HepG2 (cell line): ENCODE results near the gene RHOT1. TPM values are rescaled to one million over a fixed set of nuclear protein-coding genes. Genes with fewer than 3 reads are reported as not detected.
"Not testable (repeated sequence)": the region's sequence is repeated elsewhere in the genome, so short reads cannot be mapped to it uniquely, and the experiment has no call there.

Source experiments
- ATAC-seq: fragments of 200-7000 bp; cut with Tn5 transposase; 3 replicates; pipeline ENCODE4 v1.9.1; 2020; ENCODE audit warnings: mild to moderate bottlenecking, moderate library complexity
- BruUV-seq: library from RNA; stranded (reverse); fragments of 400-500 nt; replicated peaks from 2 replicates; lab custom pipeline; 2021; lab: Mats Ljungman, UMichigan
- CTCF ChIA-PET: fragments of 300-600 bp; formaldehyde crosslinking; extraction: SDS; loops from one replicate; lab custom pipeline; 2021; ENCODE audit warnings: low total read pairs, inconsistent platforms, low intra/inter-chr PET ratio; lab: Yijun Ruan, JAX
- POLR2A ChIA-PET: fragments of 350-600 bp; sonication (Branson Sonifier 250); formaldehyde crosslinking; loops from one replicate; lab custom pipeline; 2020; ENCODE audit warnings: antibody characterized with exemption, inconsistent platforms; lab: Yijun Ruan, JAX
- DNase-seq: peaks from one replicate; pipeline ENCODE4 v3.0.0-alpha.2; 2015; ENCODE audit warnings: low spot score
- FAIRE-seq: peaks from 3 replicates; lab custom pipeline; 2011; peaks lifted over from hg19 to GRCh38; lab: Jason Lieb, UNC
- H2AFZ ChIP-seq: one replicate; pipeline ENCODE4 v1.6.1; 2011; ENCODE audit warnings: low read length, inconsistent platforms
- H3K27ac ChIP-seq: fragments of 300-600 bp; 3 replicates; pipeline ENCODE4 v1.8.0; 2011; ENCODE audit warnings: mixed run types, mild to moderate bottlenecking, mixed read lengths, low read length, inconsistent platforms; ENCODE audit not compliant: insufficient read depth; ENCODE audit errors: extremely low read length
- H3K27me3 ChIP-seq, 2 experiments: fragments of 200-600 bp in 1 of 2; 2 replicates in 1 of 2; 3 replicates in 1 of 2; pipeline versions ENCODE4 v1.6.0 to v1.8.0; 2011; ENCODE audit warnings: low read length in 2 of 2, mild to moderate bottlenecking in 2 of 2, moderate library complexity in 2 of 2, inconsistent platforms in 1 of 2; ENCODE audit not compliant: insufficient read depth in 2 of 2, control insufficient read depth in 1 of 2
- H3K36me3 ChIP-seq, 2 experiments: fragments of 200-600 bp in 1 of 2; replicated peaks in 1 of 2; 2 replicates in 1 of 2; 3 replicates in 1 of 2; pipeline versions ENCODE4 v1.5.1 to v1.8.0; 2011; ENCODE audit warnings: low read length in 2 of 2, inconsistent platforms in 1 of 2; ENCODE audit not compliant: insufficient read depth in 2 of 2, control insufficient read depth in 1 of 2
- H3K4me1 ChIP-seq: 2 replicates; pipeline ENCODE4 v1.5.1; 2012; ENCODE audit warnings: low read length, inconsistent platforms; ENCODE audit not compliant: insufficient read depth
- H3K4me2 ChIP-seq: 2 replicates; pipeline ENCODE4 v1.6.0; 2011; ENCODE audit warnings: low read depth, low read length, inconsistent platforms
- H3K4me3 ChIP-seq, 3 experiments: fragments of 200-600 bp in 1 of 3; sonication (generic), shearing (Covaris generic) in 1 of 3; replicated peaks in 1 of 3; 2 replicates each; pipeline ENCODE4 v1.5.1; 2011 to 2016; ENCODE audit warnings: low read length in 3 of 3, inconsistent platforms in 2 of 3, low read depth in 2 of 3, mild to moderate bottlenecking in 2 of 3, control low read depth in 1 of 3, mixed read lengths in 1 of 3; ENCODE audit not compliant: insufficient read depth in 1 of 3
- H3K79me2 ChIP-seq: one replicate; pipeline ENCODE4 v1.6.1; 2011; ENCODE audit warnings: low read length, inconsistent platforms; ENCODE audit not compliant: insufficient read depth
- H3K9ac ChIP-seq: 2 replicates; pipeline ENCODE4 v1.6.0; 2011; ENCODE audit warnings: mild to moderate bottlenecking, low read depth, low read length, inconsistent platforms; ENCODE audit not compliant: insufficient read depth
- H3K9me3 ChIP-seq: 2 replicates; pipeline ENCODE4 v1.5.1; 2012; ENCODE audit warnings: mild to moderate bottlenecking, low read length
- H4K20me1 ChIP-seq: 2 replicates; pipeline ENCODE4 v1.6.0; 2011; ENCODE audit warnings: inconsistent platforms, mild to moderate bottlenecking, low read length, moderate library complexity; ENCODE audit not compliant: insufficient read depth
- BCL6 ChIP-seq: IDR thresholded peaks from 2 replicates; pipeline ENCODE4 v1.6.1; 2016; ENCODE audit warnings: missing genetic modification reagents, missing compliant biosample characterization
- HDAC1 ChIP-seq: sonication (generic); formaldehyde crosslinking; IDR thresholded peaks from 2 replicates; pipeline ENCODE4 v1.5.1; 2020; ENCODE audit warnings: mild to moderate bottlenecking, missing genetic modification reagents
- ZNF121 ChIP-seq: sonication (generic); formaldehyde crosslinking; IDR thresholded peaks from 2 replicates; pipeline ENCODE4 v1.5.0; 2020; ENCODE audit warnings: mild to moderate bottlenecking, missing genetic modification reagents
- WGBS: methylation state at CpG from one replicate; pipeline ENCODE4 v1.1.6; 2017; ENCODE audit warnings: low lambda C conversion rate; 5-methylcytosine and 5-hydroxymethylcytosine counted together
- in situ Hi-C: cut with HindIII; loops from 2 replicates; pipeline ENCODE4 v1.10.0; 2017; ENCODE audit warnings: low pct_unique_long_range_greater_than_20kb; ENCODE audit not compliant: extremely low pct_ligation_motif_present
- intact Hi-C: fragments of 100-400 bp; cut with micrococcal nuclease; formaldehyde crosslinking; loops from one replicate; pipeline ENCODE4 v1.10.0; 2022; ENCODE audit not compliant: unreplicated experiment
- polyA plus RNA-seq, 8 experiments: library from polyadenylated mRNA; depleted of rRNA in 3 of 8; stranded (reverse) in 7 of 8; unstranded in 1 of 8; fragments of >200 nt; fragmentation: Illumina TruSeq in 4 of 8; extraction: Trizol in 4 of 8; gene quantifications; 2 replicates each; pipeline versions ENCODE4 v1.2.1 to v1.2.3, GENCODE V29; 2011 to 2016; ENCODE audit warnings: low read depth in 4 of 8, missing spikeins in 1 of 8, mixed read lengths in 1 of 8; ENCODE audit not compliant: insufficient read depth in 1 of 8
- total RNA-seq, 5 experiments: library from RNA; depleted of rRNA; stranded (reverse); fragments of >200 nt; fragmentation: Illumina TruSeq; extraction: Trizol; gene quantifications; 2 replicates each; pipeline ENCODE4 v1.2.3, GENCODE V29; 2016; ENCODE audit warnings: low read depth in 1 of 5
- TF ChIP-seq, protein P1 (sequence below): sonication (generic); formaldehyde crosslinking; IDR thresholded peaks from 2 replicates; pipeline ENCODE4 v1.5.0; 2020; ENCODE audit warnings: mild to moderate bottlenecking, missing genetic modification reagents

RHOT1 gene
- total and polyA plus RNA-seq, 2 of the 13 experiments (the other 11 are each of a cell fraction or from before 2014, with no cell fraction given), result 25.6 to 41.5 TPM

DNA sequence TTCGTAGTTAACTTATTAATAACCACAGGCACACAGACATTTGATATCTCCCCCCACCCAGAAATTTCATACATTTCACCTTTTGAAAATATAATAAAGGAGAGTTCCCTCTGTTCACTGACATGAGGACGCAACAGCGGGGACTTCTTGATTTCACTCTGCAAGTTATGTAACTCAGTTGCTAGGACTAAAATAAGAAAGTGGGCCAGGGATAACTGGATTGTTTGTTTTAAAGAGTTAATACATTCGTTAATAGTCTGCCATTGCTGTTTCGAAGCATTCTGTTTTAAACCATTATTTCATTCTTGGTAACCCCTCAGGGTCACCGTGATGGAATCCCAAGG, 1.2 kb downstream of the RHOT1 start:
- Histone ChIP-seq H3K79me2 (peaks cover 20% of the 10 kb centered on the region), H3K4me2 (peak overlapping the region; percentile 76), H3K9ac (peak overlapping the region; percentile 76), H2AFZ (no peak overlapping the region), H3K9me3 (no peaks in the 10 kb centered on the region), H3K36me3 (peaks cover 1 to 3% of the 10 kb centered on the region in 2 experiments; a peak in 1 of 5 replicates), H3K4me1 (peaks cover 56% of the 10 kb centered on the region), H3K27ac (peak overlapping the region; percentile 79), H4K20me1 (peaks cover 5% of the 10 kb centered on the region; the same call in 1 of the 2 replicates), H3K27me3 (no peaks in the 10 kb centered on the region; a peak in 1 of 5 replicates)
- FAIRE-seq (no peak), ATAC-seq (no peak), DNase-seq (no peak)
- POLR2A ChIA-PET, result interaction anchor here (0.9 kb wide), 1 partner anchor 210 kb away, joined by 3 read pairs; no protein-coding TSS in a partner anchor
- intact Hi-C loops (loop anchor here (10.0 kb wide), 1 partner anchor 61 kb away; no protein-coding TSS in a partner anchor), in situ Hi-C loops (no loop called here)
- no TSS peak for BruUV-seq
- TF ChIP-seq HDAC1 (CRISPR knock-in tag) (0 out of 2 replicates have a peak, but pooled peaks have one; percentile 12), BCL6 (CRISPR knock-in tag) (no peak)
- TF ChIP-seq, all 625 proteins: peak for 1
- H3K4me3 ChIP-seq, result peak overlapping the region; percentile 86 to 100 (median 95)
- CTCF ChIA-PET, result no interaction called here
- 32% methylated on average over 6 of the region's 6 CpGs for WGBS

DNA sequence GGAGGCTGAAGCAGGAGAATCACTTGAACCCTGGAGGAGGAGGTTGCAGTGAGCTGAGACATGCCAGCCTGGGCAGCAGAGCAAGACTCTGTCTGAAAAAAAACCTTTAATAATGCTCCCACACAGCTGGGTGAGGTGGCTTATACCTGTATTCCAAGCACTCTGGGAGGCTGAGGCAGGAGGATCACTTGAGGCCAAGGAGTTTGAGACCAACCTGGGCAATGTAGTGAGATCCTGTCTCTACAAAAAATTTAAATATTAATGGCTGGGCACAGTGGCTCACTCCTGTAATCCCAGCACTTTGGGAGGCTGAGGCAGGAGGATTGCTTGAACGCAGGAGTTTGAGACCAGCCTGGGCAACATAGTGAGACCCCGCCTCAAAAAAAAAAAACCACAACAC, 2.1 kb downstream of the RHOT1 start:
- H3K27me3 ChIP-seq, DNase-seq, H3K27ac ChIP-seq, H3K36me3 ChIP-seq, H3K4me2 ChIP-seq, H3K9me3 ChIP-seq, H3K9ac ChIP-seq, in situ Hi-C loops, BruUV-seq, CTCF ChIA-PET, ATAC-seq, FAIRE-seq, H2AFZ ChIP-seq, H4K20me1 ChIP-seq, POLR2A ChIA-PET, H3K4me3 ChIP-seq: not testable (repeated sequence)
- Histone ChIP-seq H3K79me2 (peaks cover 25% of the 10 kb centered on the region), H3K4me1 (peaks cover 56% of the 10 kb centered on the region)
- TF ChIP-seq, protein P1, sequence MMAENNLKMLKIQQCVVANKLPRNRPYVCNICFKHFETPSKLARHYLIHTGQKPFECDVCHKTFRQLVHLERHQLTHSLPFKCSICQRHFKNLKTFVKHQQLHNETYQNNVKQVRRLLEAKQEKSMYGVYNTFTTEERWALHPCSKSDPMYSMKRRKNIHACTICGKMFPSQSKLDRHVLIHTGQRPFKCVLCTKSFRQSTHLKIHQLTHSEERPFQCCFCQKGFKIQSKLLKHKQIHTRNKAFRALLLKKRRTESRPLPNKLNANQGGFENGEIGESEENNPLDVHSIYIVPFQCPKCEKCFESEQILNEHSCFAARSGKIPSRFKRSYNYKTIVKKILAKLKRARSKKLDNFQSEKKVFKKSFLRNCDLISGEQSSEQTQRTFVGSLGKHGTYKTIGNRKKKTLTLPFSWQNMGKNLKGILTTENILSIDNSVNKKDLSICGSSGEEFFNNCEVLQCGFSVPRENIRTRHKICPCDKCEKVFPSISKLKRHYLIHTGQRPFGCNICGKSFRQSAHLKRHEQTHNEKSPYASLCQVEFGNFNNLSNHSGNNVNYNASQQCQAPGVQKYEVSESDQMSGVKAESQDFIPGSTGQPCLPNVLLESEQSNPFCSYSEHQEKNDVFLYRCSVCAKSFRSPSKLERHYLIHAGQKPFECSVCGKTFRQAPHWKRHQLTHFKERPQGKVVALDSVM (CRISPR knock-in tag), result peak; percentile 45; the same call in 1 of the 2 replicates
- peak; percentile 69 for TF ChIP-seq ZNF121 (CRISPR knock-in tag)
- WGBS, result 96% methylated on average over 2 of the region's 2 CpGs
- intact Hi-C loops, result loop anchor here (10.0 kb wide), 1 partner anchor 60 kb away; no protein-coding TSS in a partner anchor
